Mesendoderm (in vitro differentiated cells): ENCODE results near the gene MKNK1.

Experiments
- DNase-seq: peaks from one replicate; pipeline ENCODE4 v3.0.0; 2013
- H2AK5ac ChIP-seq: 2 replicates; pipeline ENCODE4 v1.6.1; 2013; ENCODE audit warnings: low read length, inconsistent platforms
- H2BK120ac ChIP-seq: 2 replicates; pipeline ENCODE4 v1.6.1; 2013; ENCODE audit warnings: low read depth, mild to moderate bottlenecking, low read length, moderate library complexity, mixed read lengths
- H2BK15ac ChIP-seq: replicated peaks from 2 replicates; pipeline ENCODE4 v1.6.1; 2013; ENCODE audit warnings: low read depth, mild to moderate bottlenecking, moderate library complexity
- H2BK5ac ChIP-seq: 2 replicates; pipeline ENCODE4 v1.6.1; 2013; ENCODE audit warnings: low read length, inconsistent platforms
- H3K18ac ChIP-seq: 2 replicates; pipeline ENCODE4 v1.6.1; 2013; ENCODE audit warnings: mild to moderate bottlenecking, low read length, mixed read lengths
- H3K23ac ChIP-seq: one replicate; pipeline ENCODE4 v1.6.1; 2013; ENCODE audit warnings: low read length
- H3K27ac ChIP-seq: 2 replicates; pipeline ENCODE4 v1.5.1; 2013; ENCODE audit warnings: low read depth, mild to moderate bottlenecking, inconsistent platforms, low read length, moderate library complexity
- H3K27me3 ChIP-seq: 2 replicates; pipeline ENCODE4 v1.6.1; 2013; ENCODE audit warnings: low read length, control low read depth, mild to moderate bottlenecking, inconsistent platforms; ENCODE audit not compliant: insufficient read depth, poor library complexity
- H3K36me3 ChIP-seq: 2 replicates; pipeline ENCODE4 v1.6.1; 2013; ENCODE audit warnings: low read length, inconsistent platforms; ENCODE audit not compliant: control insufficient read depth, insufficient read depth
- H3K4ac ChIP-seq: one replicate; pipeline ENCODE4 v1.6.1; 2013; ENCODE audit warnings: low read depth, mild to moderate bottlenecking, low read length, moderate library complexity
- H3K4me1 ChIP-seq: 2 replicates; pipeline ENCODE4 v1.6.1; 2013; ENCODE audit warnings: low read depth, low read length, inconsistent platforms; ENCODE audit not compliant: control insufficient read depth
- H3K4me2 ChIP-seq: 2 replicates; pipeline ENCODE4 v1.6.1; 2013; ENCODE audit warnings: low read length
- H3K4me3 ChIP-seq: 2 replicates; pipeline ENCODE4 v1.5.1; 2013; ENCODE audit warnings: mild to moderate bottlenecking, low read length
- H3K56ac ChIP-seq: one replicate; pipeline ENCODE4 v1.6.1; 2013; ENCODE audit warnings: low read length
- H3K79me1 ChIP-seq: 2 replicates; pipeline ENCODE4 v1.6.1; 2013; ENCODE audit warnings: low read length, inconsistent platforms
- H3K79me2 ChIP-seq: 2 replicates; pipeline ENCODE4 v1.6.1; 2013; ENCODE audit warnings: mild to moderate bottlenecking, low read length; ENCODE audit not compliant: control insufficient read depth, insufficient read depth
- H3K9ac ChIP-seq: 2 replicates; pipeline ENCODE4 v1.6.1; 2013; ENCODE audit warnings: low read length, inconsistent platforms
- H4K5ac ChIP-seq: one replicate; pipeline ENCODE4 v1.6.1; 2013; ENCODE audit warnings: low read length
- H4K8ac ChIP-seq: one replicate; pipeline ENCODE4 v1.6.1; 2013; ENCODE audit warnings: low read depth, mild to moderate bottlenecking, control low read depth, low read length, moderate library complexity
- WGBS: extraction: QIAGEN DNeasy Blood & Tissue Kit; methylation state at CpG from one replicate; pipeline ENCODE4 v1.1.7; 2013; ENCODE audit warnings: low lambda C conversion rate, missing lambda C conversion rate; ENCODE audit not compliant: insufficient coverage; ENCODE audit errors: extremely low coverage; 5-methylcytosine and 5-hydroxymethylcytosine counted together

Gene MKNK1

DNA sequence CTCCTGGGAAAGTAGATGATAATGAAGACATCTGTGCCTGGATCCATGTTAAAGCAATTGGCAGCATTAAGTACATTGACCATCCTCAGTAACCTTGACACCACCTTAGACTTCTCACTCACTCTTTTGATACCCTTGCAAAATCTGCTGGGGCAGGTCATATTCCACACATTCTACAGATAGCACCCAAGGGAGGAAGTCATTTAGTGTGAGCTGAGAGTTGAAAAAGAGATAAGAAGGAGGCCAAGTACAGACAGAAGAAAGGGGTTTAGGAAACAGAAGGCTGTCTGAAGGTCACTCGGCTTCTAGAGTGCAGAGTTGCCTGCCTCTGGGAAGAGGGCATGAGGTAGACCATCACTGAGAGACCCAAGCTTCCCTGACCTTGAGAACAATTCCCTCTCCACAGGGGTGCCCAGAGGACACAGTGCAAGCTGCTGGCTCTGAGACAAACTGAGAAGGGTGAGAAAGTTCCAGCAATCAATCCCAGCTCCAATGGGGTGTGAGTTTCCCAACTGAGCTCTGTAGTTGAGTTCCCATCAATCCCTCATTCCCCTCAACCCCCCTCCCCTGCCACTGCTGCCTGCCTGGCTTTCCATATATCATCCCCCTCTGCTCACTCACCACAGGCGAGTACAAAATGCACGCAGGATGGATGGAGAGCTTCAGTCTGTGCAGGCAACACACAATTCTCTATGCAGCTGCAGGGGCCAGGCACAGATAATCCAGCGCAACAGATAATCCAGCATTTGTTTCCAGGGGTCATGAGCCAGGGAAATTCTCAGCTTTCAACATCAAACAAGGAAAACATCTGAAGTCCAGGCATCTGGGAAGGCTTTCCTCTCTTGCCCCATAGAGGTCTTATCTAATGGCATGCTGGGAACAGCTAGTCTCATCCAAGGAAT lies 19.9 kb upstream of the MKNK1 start:
- Histone ChIP-seq H4K8ac (no peak overlapping the region), H3K4ac (no peak overlapping the region), H3K56ac (no peak overlapping the region), H3K79me2 (no peaks in the 10 kb centered on the region), H3K27ac (no peak overlapping the region), H3K18ac (no peak overlapping the region), H2AK5ac (no peak overlapping the region), H3K36me3 (no peaks in the 10 kb centered on the region), H3K79me1 (no peaks in the 10 kb centered on the region), H2BK5ac (no peak overlapping the region), H2BK15ac (no peak overlapping the region), H3K4me2 (no peak overlapping the region), H3K23ac (no peak overlapping the region), H3K4me1 (no peaks in the 10 kb centered on the region), H3K27me3 (no peaks in the 10 kb centered on the region), H2BK120ac (no peak overlapping the region), H4K5ac (no peak overlapping the region), H3K4me3 (no peak overlapping the region), H3K9ac (no peak overlapping the region)
- WGBS = no CpG with 5 or more reads among the region's 4 CpGs
- peak; percentile 58 for DNase-seq

DNA sequence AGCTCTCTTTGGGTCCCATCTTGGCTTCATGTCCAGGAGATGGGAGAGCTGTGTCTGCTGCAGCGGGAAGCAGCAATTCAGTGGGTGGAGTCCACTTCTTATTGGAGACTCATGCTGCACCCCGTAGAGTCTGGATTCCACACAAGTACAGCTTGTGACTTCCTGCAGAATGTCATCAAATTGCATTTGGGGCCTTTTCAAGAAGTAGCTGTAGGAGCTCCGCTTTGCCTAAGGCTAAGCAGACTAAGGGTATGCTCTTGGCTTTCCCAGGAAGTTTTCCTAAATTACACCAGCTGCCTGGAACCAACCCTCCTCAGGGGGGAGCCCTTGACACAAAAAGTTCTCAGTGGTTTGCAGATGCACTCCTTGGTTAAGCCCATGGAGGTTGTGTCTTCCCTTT lies 18.3 kb upstream of the MKNK1 start:
- H3K56ac ChIP-seq = no peak overlapping the region
- DNase-seq = peak; percentile 71

DNA sequence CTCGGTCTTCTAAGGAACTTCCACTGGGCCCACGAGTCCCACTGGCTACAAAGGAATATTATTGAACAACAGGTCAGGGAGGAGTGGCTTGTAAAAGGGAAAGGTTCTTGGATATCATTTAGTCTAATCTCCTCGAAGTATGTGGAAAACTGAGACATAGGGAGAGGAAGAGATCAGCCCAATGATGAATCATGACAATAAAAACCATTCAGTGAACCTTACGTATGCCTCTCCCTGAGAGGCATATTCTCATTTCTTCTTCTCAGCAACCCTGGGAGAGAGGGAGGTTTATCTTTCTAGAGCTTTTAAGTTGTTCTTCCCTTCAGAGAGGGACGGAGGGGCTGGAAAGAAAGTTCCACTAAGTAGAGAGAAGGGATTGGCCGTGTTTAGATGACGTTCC lies 17.9 kb upstream of the MKNK1 start:
- no peak overlapping the region for H2BK15ac ChIP-seq
- H3K4me1 ChIP-seq = peaks cover 3% of the 10 kb centered on the region
- H4K5ac ChIP-seq = no peak overlapping the region
- no peaks in the 10 kb centered on the region for H3K27me3 ChIP-seq
- no peak overlapping the region for H2BK120ac ChIP-seq
- no peak for DNase-seq
- no peak overlapping the region for H2BK5ac ChIP-seq
- H3K36me3 ChIP-seq = no peaks in the 10 kb centered on the region
- H3K79me1 ChIP-seq = no peaks in the 10 kb centered on the region
- no peak overlapping the region for H3K27ac ChIP-seq
- no peak overlapping the region for H3K4me3 ChIP-seq
- H3K9ac ChIP-seq = no peak overlapping the region
- H3K4ac ChIP-seq = no peak overlapping the region
- H3K18ac ChIP-seq = no peak overlapping the region
- no peak overlapping the region for H3K4me2 ChIP-seq
- WGBS = no CpG with 5 or more reads among the region's 7 CpGs
- H3K23ac ChIP-seq = no peak overlapping the region
- H3K79me2 ChIP-seq = no peaks in the 10 kb centered on the region
- no peak overlapping the region for H4K8ac ChIP-seq
- H3K56ac ChIP-seq = no peak overlapping the region
- no peak overlapping the region for H2AK5ac ChIP-seq

More for the DNA sequence above, 18.3 kb upstream of the MKNK1 start:
- no CpG with 5 or more reads among the region's 3 CpGs for WGBS
- Histone ChIP-seq H3K4me2 (no peak overlapping the region), H4K5ac (no peak overlapping the region), H3K79me1 (no peaks in the 10 kb centered on the region), H3K4me1 (no peaks in the 10 kb centered on the region), H3K4ac (no peak overlapping the region), H3K9ac (no peak overlapping the region), H3K27ac (no peak overlapping the region), H3K18ac (no peak overlapping the region), H2BK120ac (no peak overlapping the region), H3K79me2 (no peaks in the 10 kb centered on the region), H3K27me3 (no peaks in the 10 kb centered on the region), H2AK5ac (no peak overlapping the region), H3K23ac (no peak overlapping the region), H3K4me3 (no peak overlapping the region), H2BK5ac (no peak overlapping the region), H4K8ac (no peak overlapping the region), H3K36me3 (no peaks in the 10 kb centered on the region), H2BK15ac (no peak overlapping the region)

DNA sequence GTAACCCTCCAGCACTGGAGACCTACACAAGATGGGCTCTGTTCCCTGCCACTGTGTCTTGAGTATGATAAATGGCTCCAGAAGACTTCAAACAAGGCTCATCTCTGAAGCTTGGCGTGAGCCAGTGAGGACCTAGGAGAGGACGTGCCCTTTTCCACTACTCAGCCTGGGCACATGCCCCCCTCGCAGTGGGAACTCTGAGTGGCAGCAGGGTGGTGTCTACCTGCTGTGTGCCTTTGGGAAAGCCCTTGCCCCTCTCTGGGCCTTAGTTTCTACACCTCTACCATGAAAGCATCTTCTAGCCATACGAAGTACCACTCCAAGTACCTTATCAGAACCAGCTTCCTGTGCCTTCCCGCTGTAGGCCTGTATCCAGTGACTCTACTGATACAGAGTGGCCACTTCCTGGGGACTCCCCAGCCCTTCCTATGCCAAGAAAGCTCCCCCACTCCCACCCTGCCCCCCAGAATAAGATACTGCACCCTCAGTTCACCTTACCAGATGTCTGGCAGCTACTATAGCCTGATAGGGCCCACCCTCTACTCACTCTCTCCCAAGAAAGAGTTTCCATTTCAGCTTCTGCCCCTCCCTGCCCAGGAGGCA lies 15.7 kb upstream of the MKNK1 start:
- Histone ChIP-seq H3K56ac (no peak overlapping the region), H3K27me3 (no peaks in the 10 kb centered on the region), H2BK5ac (no peak overlapping the region), H3K4me2 (no peak overlapping the region), H3K4me1 (peaks cover 5% of the 10 kb centered on the region), H3K18ac (no peak overlapping the region), H4K8ac (no peak overlapping the region), H3K27ac (no peak overlapping the region), H2BK15ac (no peak overlapping the region), H3K79me1 (no peaks in the 10 kb centered on the region), H3K79me2 (no peaks in the 10 kb centered on the region), H3K4ac (no peak overlapping the region), H2BK120ac (no peak overlapping the region), H3K36me3 (no peaks in the 10 kb centered on the region), H3K9ac (no peak overlapping the region), H2AK5ac (no peak overlapping the region), H3K23ac (no peak overlapping the region), H3K4me3 (no peak overlapping the region), H4K5ac (no peak overlapping the region)
- WGBS = no CpG with 5 or more reads among the region's 5 CpGs
- DNase-seq = no peak

DNA sequence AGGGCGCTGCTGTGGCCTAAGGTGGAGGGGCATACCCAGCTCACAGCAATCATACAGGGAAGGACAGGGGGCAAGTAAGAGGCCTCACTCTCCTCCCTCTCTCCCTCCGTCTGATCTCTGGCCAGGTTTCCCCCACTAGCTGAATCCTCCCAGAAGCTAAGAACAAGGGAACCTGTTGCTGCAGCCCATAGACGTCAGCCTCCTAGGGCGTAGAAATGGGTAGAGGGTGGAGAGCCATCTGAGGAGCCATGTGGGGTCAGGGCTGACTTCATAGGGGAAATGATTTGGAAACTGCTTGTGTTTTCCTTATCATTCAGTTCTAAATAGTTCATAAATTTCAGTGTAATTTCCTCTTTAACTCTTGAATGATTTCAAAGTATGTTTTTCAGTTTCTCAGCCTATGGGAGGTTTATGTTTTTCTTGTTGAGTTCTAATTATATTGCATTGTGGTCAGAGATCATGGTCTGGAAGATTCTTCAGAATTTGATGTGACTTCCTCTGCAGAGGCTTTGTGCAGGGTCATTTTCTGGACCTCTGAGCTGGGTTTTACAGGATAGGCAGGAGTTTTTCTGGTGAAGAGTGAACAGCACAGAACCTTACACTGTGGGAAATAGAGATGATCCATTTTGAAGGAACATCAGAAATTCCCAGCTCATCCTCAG lies 14.8 kb upstream of the MKNK1 start:
- H3K18ac ChIP-seq = no peak overlapping the region
- H3K36me3 ChIP-seq = no peaks in the 10 kb centered on the region

More for the DNA sequence above, 14.8 kb upstream of the MKNK1 start:
- Histone ChIP-seq H3K79me2 (no peaks in the 10 kb centered on the region), H3K27ac (no peak overlapping the region), H3K9ac (no peak overlapping the region), H4K8ac (no peak overlapping the region), H2BK15ac (no peak overlapping the region), H2BK120ac (no peak overlapping the region), H2AK5ac (no peak overlapping the region), H3K4me1 (peaks cover 8% of the 10 kb centered on the region), H3K4me3 (no peak overlapping the region), H3K4me2 (no peak overlapping the region), H3K23ac (no peak overlapping the region), H3K27me3 (no peaks in the 10 kb centered on the region), H3K56ac (no peak overlapping the region), H4K5ac (no peak overlapping the region), H2BK5ac (no peak overlapping the region), H3K4ac (no peak overlapping the region), H3K79me1 (no peaks in the 10 kb centered on the region)
- no CpG with 5 or more reads among the region's 4 CpGs for WGBS
- no peak for DNase-seq
